Fibroblast of pulmonary artery (primary cell): ENCODE results near the gene PTPN23.
"Not testable (repeated sequence)": the region's sequence is repeated elsewhere in the genome, so short reads cannot be mapped to it uniquely, and the experiment has no call there.

Source experiments
- DNase-seq: peaks from one replicate; pipeline ENCODE4 v3.0.0-alpha.2; 2010; ENCODE audit warnings: low read depth
- H3K4me3 ChIP-seq: replicated peaks from 2 replicates; pipeline ENCODE4 v1.5.1; 2011; ENCODE audit warnings: low read depth, mild to moderate bottlenecking, control low read depth, low read length, moderate library complexity
- CTCF ChIP-seq: IDR thresholded peaks from 2 replicates; pipeline ENCODE4 v1.5.1; 2011; ENCODE audit warnings: mild to moderate bottlenecking, control low read depth, low read length, inconsistent platforms; ENCODE audit errors: missing control alignments

Gene PTPN23

DNA sequence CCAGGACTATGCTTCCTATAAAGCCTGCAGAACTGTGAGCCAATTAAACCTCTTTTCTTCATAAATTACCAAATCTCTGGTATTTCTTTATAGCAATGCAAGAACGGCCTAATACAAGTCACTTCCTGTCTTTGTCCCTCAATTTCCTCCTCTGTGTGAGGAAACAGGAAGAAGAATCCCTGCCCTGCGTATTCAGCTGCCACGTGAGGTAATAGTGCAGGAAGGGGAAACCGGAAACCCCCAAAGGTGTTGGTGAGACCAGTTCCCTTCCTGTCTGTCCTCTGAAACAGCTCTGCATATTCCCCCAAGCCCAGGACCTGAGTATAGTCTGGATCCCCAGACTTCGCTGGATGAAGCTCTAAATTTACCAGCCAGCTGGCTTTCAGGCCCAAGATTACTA is 18.1 kb upstream of the PTPN23 start:
- no peak overlapping the region for H3K4me3 ChIP-seq
- TF ChIP-seq CTCF, result no peak
- peak; percentile 64 for DNase-seq

GRCh38 chr3:47365213-47366153 is 15.3 kb upstream of the PTPN23 start:
- TF ChIP-seq CTCF, result no peak
- DNase-seq, result peak; percentile 83
- no peak overlapping the region for H3K4me3 ChIP-seq

DNA sequence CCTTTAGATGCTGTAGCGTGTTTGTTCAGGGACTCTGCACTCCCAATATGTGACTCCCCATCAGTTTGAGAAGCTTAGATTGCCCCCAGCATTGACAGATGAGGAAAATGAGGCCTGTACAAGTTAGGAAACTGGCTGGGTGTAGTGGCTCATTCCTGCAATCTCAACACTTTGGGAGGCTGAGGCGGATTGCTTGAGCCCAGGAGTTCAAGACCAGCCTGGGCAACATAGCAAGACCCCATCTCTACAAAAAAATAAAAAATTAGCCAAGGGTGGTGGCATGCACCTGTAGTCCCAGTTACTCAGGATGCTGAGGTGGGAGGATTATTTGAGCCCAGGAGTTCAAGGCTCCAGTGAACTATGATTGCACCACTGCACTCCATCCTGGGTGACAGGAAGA is 14.0 kb upstream of the PTPN23 start:
- no peak overlapping the region for H3K4me3 ChIP-seq
- no peak for TF ChIP-seq CTCF
- DNase-seq, result no peak

DNA sequence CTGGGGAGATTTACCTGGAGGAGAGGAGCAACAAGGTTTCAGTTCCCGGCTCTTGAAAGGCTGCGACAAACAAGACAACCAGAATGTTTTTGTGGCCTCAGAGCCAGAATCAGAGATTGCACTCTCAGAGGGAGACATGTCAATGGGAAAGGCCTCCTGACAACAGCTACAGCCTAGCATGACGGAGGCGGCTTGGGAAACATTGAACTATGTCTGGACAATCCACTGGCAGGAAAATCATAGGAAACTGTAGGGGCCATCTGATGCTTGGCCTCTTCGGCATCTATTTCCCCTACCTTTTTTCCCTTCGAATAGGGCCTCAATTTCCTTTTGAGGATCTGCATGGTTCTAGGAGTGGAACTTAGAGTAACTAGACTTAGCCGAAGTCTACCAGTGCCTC is 13.2 kb upstream of the PTPN23 start:
- no peak for DNase-seq
- H3K4me3 ChIP-seq, result no peak overlapping the region
- no peak for TF ChIP-seq CTCF

DNA sequence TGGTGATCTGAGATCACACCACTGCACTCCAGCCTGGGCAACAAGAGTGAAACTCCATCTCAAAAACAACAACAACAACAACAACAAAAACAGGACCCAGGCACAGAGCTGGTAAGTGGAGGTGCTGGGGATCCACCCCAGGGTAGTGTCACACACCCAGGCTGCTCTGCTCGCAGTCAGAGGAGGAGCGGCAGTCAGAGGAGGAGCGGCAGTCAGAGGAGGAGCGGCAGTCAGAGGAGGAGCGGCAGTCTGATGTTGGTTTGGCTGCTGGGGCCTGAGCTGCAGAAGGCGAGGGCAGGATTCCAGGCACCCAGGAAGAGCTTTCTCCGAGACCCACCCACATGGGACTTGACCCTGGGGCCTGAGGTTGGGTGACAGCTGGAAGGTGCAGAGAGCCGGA is 10.8 kb upstream of the PTPN23 start:
- DNase-seq, H3K4me3 ChIP-seq: not testable (repeated sequence)

DNA sequence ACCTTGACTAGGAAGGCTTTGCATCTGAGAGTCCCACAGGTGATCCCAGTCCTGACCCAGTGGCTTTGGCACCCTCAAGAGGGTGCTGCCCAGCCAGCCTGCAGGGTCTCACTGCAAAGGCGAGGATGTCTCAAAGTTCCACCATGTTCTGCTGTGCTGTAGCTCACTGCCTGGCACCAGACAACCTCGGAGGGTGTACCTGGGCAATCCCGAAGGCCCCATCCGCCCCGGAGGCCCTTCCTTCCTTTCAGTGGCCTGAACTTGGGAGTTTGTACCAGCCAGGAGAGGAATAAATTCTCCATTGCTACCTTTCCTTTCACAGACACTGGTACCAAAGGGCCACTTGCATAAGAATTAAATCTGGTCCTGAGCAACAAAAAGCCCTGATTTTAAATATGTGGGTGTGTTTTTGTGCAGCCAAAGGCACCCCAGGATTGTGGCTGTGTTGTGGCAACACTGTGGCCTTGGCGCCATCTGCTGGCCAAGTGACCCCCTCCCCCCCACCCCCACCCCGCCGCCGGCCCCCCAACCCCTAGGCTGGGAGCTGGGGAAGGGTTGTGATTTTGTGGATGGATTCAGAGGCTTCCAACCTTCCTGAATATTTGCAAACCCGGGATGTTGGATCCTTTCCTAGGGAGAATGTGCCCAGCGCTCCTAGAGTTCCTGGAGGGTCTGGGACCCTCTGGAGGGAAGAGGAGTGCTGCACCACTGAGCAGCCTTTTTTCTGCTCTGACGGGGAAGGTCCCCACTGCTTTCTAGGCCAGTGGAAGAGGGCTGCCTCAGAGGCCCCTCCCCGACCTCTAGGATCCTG is 9.7 kb upstream of the PTPN23 start:
- peak; percentile 22 for DNase-seq
- H3K4me3 ChIP-seq, result no peak overlapping the region
- peak; percentile 19 for TF ChIP-seq CTCF

GRCh38 chr3:47374587-47374986 is 6.2 kb upstream of the PTPN23 start:
- no peak for DNase-seq
- no peak for TF ChIP-seq CTCF

More at GRCh38 chr3:47374587-47374986, 6.2 kb upstream of the PTPN23 start:
- H3K4me3 ChIP-seq, result no peak overlapping the region
